MM.1S (cell line): ENCODE results near the gene CYP24A1.
A peak's percentile ranks its signal among the peaks of the same experiment; 100 is the strongest.

Source experiments
- DNase-seq: peaks from one replicate; pipeline ENCODE4 v3.0.0-alpha.2; 2015
- H2AFZ ChIP-seq: fragments of 300-600 bp; sonication (generic); 2 replicates; pipeline ENCODE4 v1.6.0; 2016; ENCODE audit warnings: antibody characterized with exemption, low read length
- H3F3A ChIP-seq: fragments of 300-600 bp; sonication (generic); 2 replicates; pipeline ENCODE4 v1.6.1; 2016; ENCODE audit warnings: mild to moderate bottlenecking, antibody characterized with exemption, low read length, moderate library complexity, mixed read lengths; ENCODE audit not compliant: insufficient read depth
- H3K27ac ChIP-seq: fragments of 300-600 bp; sonication (generic); 2 replicates; pipeline ENCODE4 v1.5.1; 2016; ENCODE audit warnings: mild to moderate bottlenecking, low read length
- H3K27me3 ChIP-seq: fragments of 300-600 bp; sonication (generic); replicated peaks from 2 replicates; pipeline ENCODE4 v1.6.0; 2016; ENCODE audit warnings: low read length; ENCODE audit not compliant: insufficient read depth
- H3K36me3 ChIP-seq: fragments of 300-600 bp; sonication (generic); replicated peaks from 2 replicates; pipeline ENCODE4 v1.6.1; 2016; ENCODE audit warnings: mild to moderate bottlenecking, low read length, mixed read lengths; ENCODE audit not compliant: insufficient read depth
- H3K4me1 ChIP-seq: fragments of 300-600 bp; sonication (generic); 2 replicates; pipeline ENCODE4 v1.6.1; 2016; ENCODE audit warnings: low read length, mixed read lengths
- H3K4me2 ChIP-seq: fragments of 300-600 bp; sonication (generic); 2 replicates; pipeline ENCODE4 v1.6.0; 2016; ENCODE audit warnings: low read depth, low read length
- H3K4me3 ChIP-seq: fragments of 300-600 bp; sonication (generic); 2 replicates; pipeline ENCODE4 v1.5.1; 2016; ENCODE audit warnings: low read length, mixed read lengths
- H3K79me2 ChIP-seq: fragments of 300-600 bp; sonication (generic); 2 replicates; pipeline ENCODE4 v1.6.1; 2016; ENCODE audit warnings: mixed run types, low read length, mixed read lengths
- H3K9ac ChIP-seq: fragments of 300-600 bp; sonication (generic); 2 replicates; pipeline ENCODE4 v1.6.1; 2016; ENCODE audit warnings: low read length, mixed read lengths
- H3K9me2 ChIP-seq: fragments of 300-600 bp; sonication (generic); replicated peaks from 2 replicates; pipeline ENCODE4 v1.6.1; 2016; ENCODE audit warnings: mild to moderate bottlenecking, low read length, mixed read lengths; ENCODE audit not compliant: insufficient read depth
- H3K9me3 ChIP-seq: fragments of 300-600 bp; sonication (generic); replicated peaks from 2 replicates; pipeline ENCODE4 v1.6.1; 2016; ENCODE audit warnings: mild to moderate bottlenecking, low read length, mixed read lengths; ENCODE audit not compliant: insufficient read depth
- H4K20me1 ChIP-seq: fragments of 300-600 bp; sonication (generic); 2 replicates; pipeline ENCODE4 v1.6.1; 2016; ENCODE audit warnings: mild to moderate bottlenecking, low read length, moderate library complexity, mixed read lengths; ENCODE audit not compliant: insufficient read depth
- CTCF ChIP-seq: fragments of 300-600 bp; sonication (generic); IDR thresholded peaks from 2 replicates; pipeline ENCODE4 v1.5.1; 2016; ENCODE audit warnings: antibody characterized with exemption, low read length, mixed read lengths
- EZH2 ChIP-seq: fragments of 300-600 bp; sonication (generic); optimal IDR thresholded peaks from 2 replicates; pipeline ENCODE3; 2017; ENCODE audit warnings: low read depth, mild to moderate bottlenecking, antibody characterized with exemption, low read length, mixed read lengths
- EZH2phosphoT487 ChIP-seq: fragments of 300-600 bp; sonication (generic); IDR thresholded peaks from 2 replicates; pipeline ENCODE4 v1.6.1; 2018; ENCODE audit warnings: antibody characterized with exemption, low read length

The CYP24A1 gene

GRCh38 chr20:54180931-54181330, 7.1 kb upstream of the CYP24A1 start:
- no peak overlapping the region for H3K9ac ChIP-seq
- H2AFZ ChIP-seq: peak overlapping the region; percentile 13; the same call in 1 of the 2 replicates
- H3K79me2 ChIP-seq: no peaks in the 10 kb centered on the region
- H3K36me3 ChIP-seq: no peaks in the 10 kb centered on the region
- DNase-seq: no peak
- no peaks in the 10 kb centered on the region for H3K27me3 ChIP-seq
- TF ChIP-seq EZH2phosphoT487: no peak
- TF ChIP-seq CTCF: no peak
- TF ChIP-seq EZH2: no peak
- H3K4me3 ChIP-seq: no peak overlapping the region
- 0 out of 2 replicates have a peak, but pooled peaks cover 7% of the 10 kb centered on the region for H3F3A ChIP-seq
- H3K4me1 ChIP-seq: peaks cover 24% of the 10 kb centered on the region
- no peaks in the 10 kb centered on the region for H3K9me3 ChIP-seq
- H4K20me1 ChIP-seq: no peaks in the 10 kb centered on the region
- no peak overlapping the region for H3K4me2 ChIP-seq
- H3K9me2 ChIP-seq: no peaks in the 10 kb centered on the region
- peak overlapping the region; percentile 17; the same call in 1 of the 2 replicates for H3K27ac ChIP-seq

- H3K9me3 ChIP-seq: no peaks in the 10 kb centered on the region
- no peak overlapping the region for H2AFZ ChIP-seq
- H3K4me1 ChIP-seq: peaks cover 24% of the 10 kb centered on the region
- no peaks in the 10 kb centered on the region for H3K27me3 ChIP-seq
- H3K27ac ChIP-seq: peak overlapping the region; percentile 48
- H3K9ac ChIP-seq: no peak overlapping the region
- no peaks in the 10 kb centered on the region for H3K9me2 ChIP-seq
- H3F3A ChIP-seq: 0 out of 2 replicates have a peak, but pooled peaks cover 7% of the 10 kb centered on the region
- no peaks in the 10 kb centered on the region for H3K36me3 ChIP-seq
- no peaks in the 10 kb centered on the region for H3K79me2 ChIP-seq
- TF ChIP-seq CTCF (no peak), EZH2 (no peak), EZH2phosphoT487 (no peak)
- peak overlapping the region; percentile 59 for H3K4me2 ChIP-seq
- no peaks in the 10 kb centered on the region for H4K20me1 ChIP-seq
- H3K4me3 ChIP-seq: no peak overlapping the region
- peak; percentile 90 for DNase-seq
These were observed 6.2 kb upstream of the CYP24A1 start for GRCh38 chr20:54179946-54180345.

GRCh38 chr20:54178256-54178655, 4.5 kb upstream of the CYP24A1 start:
- Histone ChIP-seq H3K4me2 (no peak overlapping the region), H2AFZ (no peak overlapping the region), H3K4me1 (peaks cover 24% of the 10 kb centered on the region), H3K36me3 (no peaks in the 10 kb centered on the region), H3K27ac (no peak overlapping the region), H3F3A (0 out of 2 replicates have a peak, but pooled peaks cover 7% of the 10 kb centered on the region), H3K79me2 (no peaks in the 10 kb centered on the region), H3K4me3 (no peak overlapping the region), H4K20me1 (no peaks in the 10 kb centered on the region), H3K27me3 (peaks cover 14% of the 10 kb centered on the region; the same call in 1 of the 2 replicates), H3K9ac (no peak overlapping the region), H3K9me3 (no peaks in the 10 kb centered on the region), H3K9me2 (no peaks in the 10 kb centered on the region)
- no peak for DNase-seq
- TF ChIP-seq CTCF: no peak
- TF ChIP-seq EZH2phosphoT487: no peak
- TF ChIP-seq EZH2: no peak
